GM21529 (cell line): Measurements from ENCODE around the gene WBP1L.
"Not testable (repeated sequence)": the region's sequence is repeated elsewhere in the genome, so short reads cannot be mapped to it uniquely, and the experiment has no call there.

ENCODE experiments used
- ATAC-seq: cut with Tn5 transposase; IDR thresholded peaks from one replicate; pipeline ENCODE4 v1.9.1; 2021; ENCODE audit not compliant: unreplicated experiment

WBP1L gene

GRCh38 chr10:102758240-102758932 is 14.6 kb downstream of the WBP1L start:
- no peak for ATAC-seq

- ATAC-seq: not testable (repeated sequence)
Observed at GRCh38 chr10:102758933-102759262, 15.2 kb downstream of the WBP1L start.

- ATAC-seq: no peak
Observed at GRCh38 chr10:102759497-102760210, 15.9 kb downstream of the WBP1L start.

- ATAC-seq: no peak
Observed at GRCh38 chr10:102761981-102762380, 18.2 kb downstream of the WBP1L start.

- ATAC-seq: no peak
Observed at GRCh38 chr10:102762401-102763015, 18.8 kb downstream of the WBP1L start.

- ATAC-seq: no peak
Observed at GRCh38 chr10:102763037-102763607, 19.4 kb downstream of the WBP1L start.

- no peak for ATAC-seq
Observed at GRCh38 chr10:102764470-102765161, 20.9 kb downstream of the WBP1L start.

GRCh38 chr10:102765336-102765735 is 21.6 kb downstream of the WBP1L start:
- ATAC-seq: no peak

- ATAC-seq: no peak
Observed at GRCh38 chr10:102767428-102768160, 23.8 kb downstream of the WBP1L start.

- ATAC-seq: no peak
Observed at GRCh38 chr10:102769375-102770107, 25.8 kb downstream of the WBP1L start.

GRCh38 chr10:102770108-102770482 is 26.3 kb downstream of the WBP1L start:
- ATAC-seq: no peak

GRCh38 chr10:102770792-102771191 is 27.0 kb downstream of the WBP1L start:
- ATAC-seq: no peak

GRCh38 chr10:102773320-102773719 is 29.6 kb downstream of the WBP1L start:
- ATAC-seq: no peak

- ATAC-seq: no peak
Observed at GRCh38 chr10:102773986-102774385, 30.2 kb downstream of the WBP1L start.

GRCh38 chr10:102775201-102775934 is 31.6 kb downstream of the WBP1L start:
- no peak for ATAC-seq

- no peak for ATAC-seq
Observed at GRCh38 chr10:102775935-102776669, 32.4 kb downstream of the WBP1L start.

- no peak for ATAC-seq
Observed at GRCh38 chr10:102776779-102777456, 33.2 kb downstream of the WBP1L start.
